PC-9 (cell line): ENCODE results near the gene SLC35G2.

Experiments used
- EZH2 ChIP-seq: fragments of 200-600 bp; sonication (generic); IDR thresholded peaks from 2 replicates; pipeline ENCODE4 v1.8.0; 2017; ENCODE audit warnings: antibody characterized with exemption, low read depth
- TF ChIP-seq, protein P1 (sequence below): fragments of 200-600 bp; sonication (generic); conservative IDR thresholded peaks from 2 replicates; pipeline ENCODE4 v1.6.1; 2017; ENCODE audit warnings: mixed run types, antibody characterized with exemption, mild to moderate bottlenecking, moderate library complexity

DNA sequence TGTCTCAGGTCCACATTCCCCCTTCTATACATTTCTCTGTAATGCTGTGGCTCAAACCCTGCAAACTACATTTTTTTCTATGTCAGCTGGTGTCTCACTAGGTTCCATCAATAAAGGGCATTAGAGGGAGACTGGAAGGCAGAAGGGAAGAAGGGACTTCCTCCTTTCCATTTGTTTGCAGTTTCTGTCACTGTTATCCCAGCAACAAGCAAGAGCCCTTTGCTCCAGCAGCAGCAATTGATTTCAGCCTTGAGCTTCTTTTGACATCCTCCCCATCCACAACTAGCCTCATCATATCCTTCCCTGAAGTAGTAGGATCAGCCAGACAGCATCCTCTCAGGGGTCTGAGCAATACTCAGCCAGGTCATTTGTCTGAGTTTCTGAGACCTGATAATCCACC lies 37.7 kb downstream of the SLC35G2 start:
- TF ChIP-seq, protein P1, sequence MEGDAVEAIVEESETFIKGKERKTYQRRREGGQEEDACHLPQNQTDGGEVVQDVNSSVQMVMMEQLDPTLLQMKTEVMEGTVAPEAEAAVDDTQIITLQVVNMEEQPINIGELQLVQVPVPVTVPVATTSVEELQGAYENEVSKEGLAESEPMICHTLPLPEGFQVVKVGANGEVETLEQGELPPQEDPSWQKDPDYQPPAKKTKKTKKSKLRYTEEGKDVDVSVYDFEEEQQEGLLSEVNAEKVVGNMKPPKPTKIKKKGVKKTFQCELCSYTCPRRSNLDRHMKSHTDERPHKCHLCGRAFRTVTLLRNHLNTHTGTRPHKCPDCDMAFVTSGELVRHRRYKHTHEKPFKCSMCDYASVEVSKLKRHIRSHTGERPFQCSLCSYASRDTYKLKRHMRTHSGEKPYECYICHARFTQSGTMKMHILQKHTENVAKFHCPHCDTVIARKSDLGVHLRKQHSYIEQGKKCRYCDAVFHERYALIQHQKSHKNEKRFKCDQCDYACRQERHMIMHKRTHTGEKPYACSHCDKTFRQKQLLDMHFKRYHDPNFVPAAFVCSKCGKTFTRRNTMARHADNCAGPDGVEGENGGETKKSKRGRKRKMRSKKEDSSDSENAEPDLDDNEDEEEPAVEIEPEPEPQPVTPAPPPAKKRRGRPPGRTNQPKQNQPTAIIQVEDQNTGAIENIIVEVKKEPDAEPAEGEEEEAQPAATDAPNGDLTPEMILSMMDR = no peak
- TF ChIP-seq EZH2 = no peak
